HUES64 (cell line): ENCODE measurements around the gene PRPSAP2.
A peak's percentile ranks its signal among the peaks of the same experiment; 100 is the strongest.
"Not testable (repeated sequence)": the region's sequence is repeated elsewhere in the genome, so short reads cannot be mapped to it uniquely, and the experiment has no call there.

Experiments
- H3K27ac ChIP-seq: 2 replicates; pipeline ENCODE4 v1.7.0; 2013; ENCODE audit warnings: low read depth, low read length, inconsistent platforms
- H3K27me3 ChIP-seq: 2 replicates; pipeline ENCODE4 v1.6.1; 2013; ENCODE audit warnings: mild to moderate bottlenecking, low read length; ENCODE audit not compliant: insufficient read depth
- H3K36me3 ChIP-seq: 2 replicates; pipeline ENCODE4 v1.6.1; 2013; ENCODE audit warnings: mild to moderate bottlenecking, low read length; ENCODE audit not compliant: insufficient read depth
- H3K4me1 ChIP-seq: 2 replicates; pipeline ENCODE4 v1.6.1; 2013; ENCODE audit warnings: mild to moderate bottlenecking, low read length, moderate library complexity; ENCODE audit not compliant: insufficient read depth
- H3K4me3 ChIP-seq: 2 replicates; pipeline ENCODE4 v1.5.1; 2013; ENCODE audit warnings: mild to moderate bottlenecking, low read length, moderate library complexity
- H3K9ac ChIP-seq: 2 replicates; pipeline ENCODE4 v1.6.1; 2013; ENCODE audit warnings: mild to moderate bottlenecking, low read depth, low read length
- H3K9me3 ChIP-seq: 2 replicates; pipeline ENCODE4 v1.6.1; 2013; ENCODE audit warnings: low read depth, low read length; ENCODE audit not compliant: insufficient read depth
- WGBS: fragments of 150-250, 120-280 bp; methylation state at CpG from one replicate; pipeline ENCODE4 v1.1.7; 2013; ENCODE audit warnings: missing lambda C conversion rate; 5-methylcytosine and 5-hydroxymethylcytosine counted together

The PRPSAP2 gene

DNA sequence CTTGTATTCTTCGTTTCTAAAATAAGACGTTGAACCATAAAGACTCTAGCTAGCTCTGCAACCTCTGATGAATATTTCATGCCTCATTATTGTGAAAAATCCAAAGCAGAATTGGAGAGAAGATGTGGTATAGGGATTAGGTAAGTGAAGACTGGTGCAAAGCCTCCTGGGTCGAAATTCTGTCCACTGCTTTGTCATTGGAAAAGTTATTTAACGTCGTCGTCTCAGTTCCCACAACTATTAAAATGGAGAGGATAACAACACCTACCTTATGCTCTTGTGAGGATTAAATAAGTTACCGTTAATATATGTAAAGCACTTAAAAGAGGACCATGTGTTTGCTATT is 1.4 kb upstream of the PRPSAP2 start:
- H3K27ac ChIP-seq: no peak overlapping the region
- H3K4me1 ChIP-seq: peaks cover 4% of the 10 kb centered on the region; the same call in 1 of the 2 replicates
- peak overlapping the region; percentile 4; the same call in 1 of the 2 replicates for H3K9ac ChIP-seq
- no peaks in the 10 kb centered on the region for H3K9me3 ChIP-seq
- WGBS: 11% methylated on average over 3 of the region's 7 CpGs
- no peaks in the 10 kb centered on the region for H3K27me3 ChIP-seq
- no peaks in the 10 kb centered on the region; the same call in 1 of the 2 replicates for H3K36me3 ChIP-seq
- peak overlapping the region; percentile 82 for H3K4me3 ChIP-seq

DNA sequence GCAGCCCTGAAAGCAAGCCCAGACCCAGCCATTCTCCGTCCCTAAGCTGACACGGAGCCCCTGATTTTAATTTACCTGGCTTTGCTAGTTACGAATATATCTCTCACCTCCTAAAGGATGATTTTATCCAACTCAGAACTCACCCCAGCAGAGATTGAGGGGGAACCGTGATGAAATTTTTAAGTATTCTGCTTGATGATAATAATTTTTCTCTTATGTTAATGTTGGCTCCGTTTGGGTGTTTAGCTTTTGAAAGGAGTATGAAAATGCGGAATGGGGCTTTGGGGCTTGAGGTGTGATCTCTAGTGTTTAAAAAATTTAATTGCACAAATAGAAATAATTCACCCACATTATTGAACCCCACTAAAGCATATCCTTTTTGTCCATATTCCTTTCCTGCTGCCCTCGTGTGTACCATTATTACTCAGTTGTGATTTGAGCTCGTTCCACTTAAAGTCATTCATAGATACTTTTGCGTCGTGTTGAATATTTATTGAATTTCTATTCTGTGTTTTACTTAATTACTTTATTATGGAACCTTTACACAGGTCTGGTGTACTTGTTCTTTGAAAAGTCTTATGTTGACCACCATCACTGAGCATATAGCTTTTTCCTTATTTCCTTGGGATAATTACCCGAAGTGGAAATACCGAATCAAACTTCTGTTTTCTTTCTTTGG is 775 bp downstream of the PRPSAP2 start:
- 27% methylated on average over 8 of the region's 12 CpGs for WGBS
- H3K4me1 ChIP-seq: peaks cover 4% of the 10 kb centered on the region; the same call in 1 of the 2 replicates
- peak overlapping the region; percentile 92 for H3K9ac ChIP-seq
- H3K9me3 ChIP-seq: no peaks in the 10 kb centered on the region
- peak overlapping the region; percentile 97 for H3K27ac ChIP-seq
- H3K36me3 ChIP-seq: no peaks in the 10 kb centered on the region; the same call in 1 of the 2 replicates
- H3K4me3 ChIP-seq: peak overlapping the region; percentile 96
- H3K27me3 ChIP-seq: no peaks in the 10 kb centered on the region

DNA sequence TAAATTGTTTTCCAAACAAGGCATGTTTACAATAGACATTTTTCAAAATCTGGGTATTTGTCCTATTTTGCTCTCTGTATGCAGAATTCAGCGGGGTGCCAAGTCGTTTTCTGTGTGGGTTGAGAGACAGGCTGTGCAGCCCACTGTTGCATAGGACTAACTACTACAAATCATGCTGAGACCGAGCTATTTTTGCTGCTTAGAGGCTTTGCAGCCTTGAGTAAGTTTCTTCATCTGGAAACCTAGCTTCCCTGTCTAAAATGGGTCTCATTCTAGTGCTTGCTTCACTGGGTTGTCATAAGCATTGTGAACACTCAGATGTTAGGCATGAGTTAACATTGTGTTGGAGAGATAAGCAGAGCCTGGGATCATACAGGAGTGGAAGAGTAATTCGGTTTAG is 1.3 kb downstream of the PRPSAP2 start:
- no peak overlapping the region; the same call in 1 of the 2 replicates for H3K9ac ChIP-seq
- peak overlapping the region; percentile 96 for H3K4me3 ChIP-seq

DNA sequence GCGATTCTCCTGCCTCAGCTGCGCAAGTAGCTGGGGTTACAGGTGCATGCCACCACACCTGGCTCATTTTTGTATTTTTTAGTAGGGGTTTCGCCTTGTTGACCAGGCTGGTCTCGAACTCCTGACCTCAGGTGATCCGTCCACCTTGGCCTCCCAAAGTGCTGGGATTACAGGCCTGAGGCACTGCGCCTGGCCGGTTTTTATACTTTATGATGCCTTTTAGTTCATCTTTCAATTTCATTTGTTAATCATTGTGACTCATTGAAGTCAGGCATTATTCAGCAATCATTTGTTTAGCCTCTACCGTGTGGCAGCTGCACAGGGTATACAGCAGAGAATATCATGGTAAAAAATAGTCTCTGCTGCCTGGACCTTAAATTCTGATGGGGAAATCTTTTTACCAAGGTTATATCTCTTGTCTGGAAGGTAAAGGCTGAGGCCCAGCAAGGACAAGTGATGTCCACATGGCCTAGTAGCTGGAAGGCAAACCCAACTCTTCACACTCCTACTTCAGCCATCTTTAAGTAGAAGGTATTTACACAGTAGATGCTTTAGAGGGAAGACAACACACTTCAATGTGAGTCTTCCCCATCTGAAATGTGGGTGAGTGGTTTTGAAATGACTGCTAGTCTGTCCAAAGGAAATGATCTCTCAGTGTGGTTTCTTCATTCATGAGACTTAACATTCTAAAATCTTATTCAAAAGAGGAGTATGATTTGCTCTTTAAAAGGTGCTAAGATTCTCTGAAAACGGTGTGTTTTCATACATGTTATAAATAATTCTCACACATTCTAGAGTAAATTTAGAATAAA is 2.4 kb downstream of the PRPSAP2 start:
- Histone ChIP-seq H3K27ac (no peak overlapping the region), H3K4me3 (no peak overlapping the region), H3K27me3 (no peaks in the 10 kb centered on the region), H3K36me3 (peaks cover 7% of the 10 kb centered on the region), H3K9ac (no peak overlapping the region), H3K9me3 (no peaks in the 10 kb centered on the region), H3K4me1 (peaks cover 4% of the 10 kb centered on the region; the same call in 1 of the 2 replicates)
- WGBS: 94% methylated on average over 8 of the region's 9 CpGs

More for the DNA sequence above, 1.3 kb downstream of the PRPSAP2 start:
- H3K4me1 ChIP-seq: peaks cover 4% of the 10 kb centered on the region; the same call in 1 of the 2 replicates
- H3K36me3 ChIP-seq: no peaks in the 10 kb centered on the region; the same call in 1 of the 2 replicates
- H3K9me3 ChIP-seq: no peaks in the 10 kb centered on the region
- H3K27ac ChIP-seq: no peak overlapping the region
- H3K27me3 ChIP-seq: no peaks in the 10 kb centered on the region
- WGBS: 46% methylated on average over 3 of the region's 4 CpGs

- no peak overlapping the region for H3K4me3 ChIP-seq
- H3K27ac ChIP-seq: no peak overlapping the region
- H3K9ac ChIP-seq: no peak overlapping the region
- 88% methylated on average over 5 of the region's 5 CpGs for WGBS
- no peaks in the 10 kb centered on the region for H3K9me3 ChIP-seq
- peaks cover 24% of the 10 kb centered on the region for H3K36me3 ChIP-seq
- H3K27me3 ChIP-seq: no peaks in the 10 kb centered on the region
- H3K4me1 ChIP-seq: peaks cover 4% of the 10 kb centered on the region; the same call in 1 of the 2 replicates
These were observed 4.1 kb downstream of the PRPSAP2 start for GRCh38 chr17:18862011-18862410.

DNA sequence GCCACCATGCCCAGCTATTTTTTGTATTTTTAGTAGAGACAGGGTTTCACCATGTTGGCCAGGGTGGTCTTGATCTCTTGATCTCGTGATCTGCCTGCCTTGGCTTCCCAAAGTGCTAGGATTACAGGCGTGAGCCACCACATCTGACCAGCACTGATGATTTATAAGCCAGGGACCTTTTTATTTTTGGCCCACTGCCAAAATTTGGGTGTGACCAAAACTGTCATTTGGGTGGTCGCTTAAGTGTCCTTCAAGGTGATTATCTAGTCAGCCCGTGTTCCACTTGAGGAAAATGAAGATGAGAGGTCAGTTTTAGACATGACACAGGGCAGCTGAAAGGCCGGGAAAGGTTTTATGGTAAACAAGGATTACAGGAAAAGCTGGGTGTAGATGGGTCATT is 7.1 kb downstream of the PRPSAP2 start:
- H3K4me1 ChIP-seq, H3K27me3 ChIP-seq, H3K4me3 ChIP-seq, H3K27ac ChIP-seq, H3K9ac ChIP-seq, H3K9me3 ChIP-seq: not testable (repeated sequence)
- H3K36me3 ChIP-seq: peaks cover 53% of the 10 kb centered on the region
- 75% methylated on average over 5 of the region's 5 CpGs for WGBS

DNA sequence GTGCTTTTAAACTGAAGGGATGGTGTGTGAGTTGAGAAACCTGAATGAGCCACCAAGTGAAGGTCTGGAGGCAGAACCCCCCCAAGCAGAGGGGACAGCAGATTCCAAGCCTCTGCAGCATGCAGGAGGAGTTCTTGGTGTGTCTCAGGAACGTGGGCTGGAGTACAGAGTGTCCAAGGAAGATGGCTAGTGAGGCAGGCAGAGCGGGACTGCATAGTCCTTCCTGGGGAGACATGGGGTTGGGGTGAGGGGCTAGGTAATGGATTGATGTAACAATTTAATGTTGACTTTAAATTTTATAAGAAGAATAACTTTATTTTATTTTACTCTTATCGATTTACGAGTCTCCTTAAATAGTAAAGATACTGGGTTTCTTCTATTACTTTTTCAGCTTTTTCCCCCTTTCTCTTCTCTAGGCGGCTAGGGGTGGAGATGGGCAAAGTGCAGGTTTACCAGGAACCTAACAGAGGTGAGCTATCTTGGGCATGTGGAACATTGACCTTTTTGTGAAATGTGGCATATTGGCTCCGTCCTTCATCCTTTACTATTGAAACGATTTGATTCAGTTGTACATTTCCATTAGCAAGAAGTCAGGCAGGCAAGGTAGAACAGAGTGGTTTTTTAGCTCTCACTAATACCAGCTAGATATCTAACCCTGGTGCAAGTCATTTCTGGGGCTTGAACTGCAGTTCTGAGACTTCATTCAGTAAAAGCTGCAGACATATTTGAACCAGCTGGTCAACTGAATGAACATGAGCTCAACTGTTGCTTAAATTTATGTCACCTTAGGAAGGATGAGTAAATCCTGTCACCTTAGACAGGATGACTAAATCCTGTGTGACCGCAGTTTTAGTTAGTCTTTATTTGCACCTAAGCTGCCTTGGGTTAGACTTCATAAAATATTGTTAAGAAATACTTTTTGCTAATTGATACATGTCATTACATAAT is 9.2 kb downstream of the PRPSAP2 start:
- H3K9me3 ChIP-seq: no peaks in the 10 kb centered on the region
- peaks cover 69% of the 10 kb centered on the region for H3K36me3 ChIP-seq
- H3K27me3 ChIP-seq: no peaks in the 10 kb centered on the region
- no peak overlapping the region for H3K4me3 ChIP-seq
- no peak overlapping the region for H3K27ac ChIP-seq
- no peaks in the 10 kb centered on the region for H3K4me1 ChIP-seq
- WGBS: 88% methylated on average over 6 of the region's 8 CpGs
- H3K9ac ChIP-seq: no peak overlapping the region

- Histone ChIP-seq H3K9ac (no peak overlapping the region), H3K9me3 (no peaks in the 10 kb centered on the region), H3K27ac (no peak overlapping the region), H3K4me1 (no peaks in the 10 kb centered on the region), H3K36me3 (peaks cover 88% of the 10 kb centered on the region), H3K27me3 (no peaks in the 10 kb centered on the region), H3K4me3 (no peak overlapping the region)
- WGBS: 90% methylated on average over 6 of the region's 6 CpGs
These were observed 19.2 kb downstream of the PRPSAP2 start for GRCh38 chr17:18877104-18877645.

GRCh38 chr17:18888766-18889290 is 30.9 kb downstream of the PRPSAP2 start:
- peaks cover 72% of the 10 kb centered on the region for H3K36me3 ChIP-seq

DNA sequence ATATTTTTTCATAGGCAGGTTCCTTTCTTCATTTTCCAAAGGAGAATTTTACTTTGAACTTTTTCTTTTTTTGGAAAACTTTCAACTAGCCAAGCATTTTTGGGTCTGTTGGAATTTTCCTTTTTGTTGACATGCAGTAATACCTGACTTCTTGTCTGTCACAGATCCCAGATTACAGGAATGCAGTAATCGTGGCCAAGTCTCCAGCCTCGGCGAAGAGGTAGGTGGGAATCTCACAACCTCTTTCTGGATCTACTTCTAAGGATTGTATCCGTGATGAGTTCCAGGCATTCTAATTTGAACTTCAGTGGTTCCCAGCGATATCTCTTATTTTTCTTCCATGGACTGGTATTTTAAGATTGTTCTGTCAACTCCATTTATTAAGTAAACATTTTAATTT is 31.7 kb downstream of the PRPSAP2 start:
- H3K36me3 ChIP-seq: peaks cover 68% of the 10 kb centered on the region
- H3K9me3 ChIP-seq: no peaks in the 10 kb centered on the region
- 97% methylated on average over 5 of the region's 5 CpGs for WGBS
- H3K27ac ChIP-seq: no peak overlapping the region
- H3K9ac ChIP-seq: no peak overlapping the region
- no peaks in the 10 kb centered on the region for H3K4me1 ChIP-seq
- no peaks in the 10 kb centered on the region for H3K27me3 ChIP-seq
- H3K4me3 ChIP-seq: no peak overlapping the region

More at GRCh38 chr17:18888766-18889290, 30.9 kb downstream of the PRPSAP2 start:
- Histone ChIP-seq H3K9ac (no peak overlapping the region), H3K4me3 (no peak overlapping the region), H3K9me3 (no peaks in the 10 kb centered on the region), H3K27ac (no peak overlapping the region), H3K4me1 (no peaks in the 10 kb centered on the region), H3K27me3 (no peaks in the 10 kb centered on the region)
- 93% methylated on average over 2 of the region's 9 CpGs for WGBS
